Measurements from ENCODE around the gene RAPGEF5.

RAPGEF5 gene

GRCh38 chr7:22123139-22123538 is 233.8 kb downstream of the RAPGEF5 start:
- Mint-ChIP-seq H3K4me1 (peaks cover 6 to 9% of the 10 kb centered on the region in 2 donors), H3K9me3 (no peaks in the 10 kb centered on the region), H3K4me3 (no peak overlapping the region), H3K36me3 (no peaks in the 10 kb centered on the region), H3K27me3 (no peaks in the 10 kb centered on the region), H3K27ac (no peak overlapping the region)
- ATAC-seq (replicated peaks) (no peak), DNase-seq (no peak)

GRCh38 chr7:22121702-22122474 is 235.1 kb downstream of the RAPGEF5 start:
- H3K27ac Mint-ChIP-seq, result peak overlapping the region; percentile 62
- H3K27me3 Mint-ChIP-seq, result no peaks in the 10 kb centered on the region
- no peak for DNase-seq
- no peaks in the 10 kb centered on the region for H3K36me3 Mint-ChIP-seq
- peak; percentile 38 to 82 for ATAC-seq (replicated peaks)
- no peaks in the 10 kb centered on the region for H3K9me3 Mint-ChIP-seq
- peaks cover 9 to 13% of the 10 kb centered on the region in 2 donors for H3K4me1 Mint-ChIP-seq
- peak overlapping the region; percentile 12 to 49 for H3K4me3 Mint-ChIP-seq

- no peak overlapping the region for H3K4me3 Mint-ChIP-seq
- H3K27me3 Mint-ChIP-seq, result no peaks in the 10 kb centered on the region
- DNase-seq (no peak), ATAC-seq (replicated peaks) (no peak)
- no peaks in the 10 kb centered on the region for H3K9me3 Mint-ChIP-seq
- H3K36me3 Mint-ChIP-seq, result no peaks in the 10 kb centered on the region
- H3K27ac Mint-ChIP-seq, result no peak overlapping the region
- H3K4me1 Mint-ChIP-seq, result peaks cover 9 to 13% of the 10 kb centered on the region in 2 donors
Measured at GRCh38 chr7:22120391-22121053, 236.4 kb downstream of the RAPGEF5 start.

- Mint-ChIP-seq H3K9me3 (no peaks in the 10 kb centered on the region), H3K36me3 (no peaks in the 10 kb centered on the region), H3K4me1 (peaks cover 8 to 11% of the 10 kb centered on the region in 2 donors), H3K27ac (no peak overlapping the region), H3K27me3 (no peaks in the 10 kb centered on the region), H3K4me3 (no peak overlapping the region)
- ATAC-seq (replicated peaks) (peak in 1 of 2 donors; percentile 54), DNase-seq (no peak)
Measured at GRCh38 chr7:22117222-22117621, 239.7 kb downstream of the RAPGEF5 start.

GRCh38 chr7:22116451-22117030 is 240.4 kb downstream of the RAPGEF5 start:
- DNase-seq, result no peak

GRCh38 chr7:22115689-22116088 is 241.3 kb downstream of the RAPGEF5 start:
- Mint-ChIP-seq H3K4me3 (no peak overlapping the region), H3K4me1 (peaks cover 3 to 5% of the 10 kb centered on the region in 2 donors), H3K36me3 (no peaks in the 10 kb centered on the region), H3K9me3 (no peaks in the 10 kb centered on the region), H3K27me3 (no peaks in the 10 kb centered on the region), H3K27ac (no peak overlapping the region)
- DNase-seq, result no peak
- no peak for ATAC-seq (replicated peaks)

More at GRCh38 chr7:22116451-22117030, 240.4 kb downstream of the RAPGEF5 start:
- Mint-ChIP-seq H3K9me3 (no peaks in the 10 kb centered on the region), H3K4me1 (peaks cover 3 to 5% of the 10 kb centered on the region in 2 donors), H3K4me3 (no peak overlapping the region), H3K27me3 (no peaks in the 10 kb centered on the region), H3K27ac (no peak overlapping the region), H3K36me3 (no peaks in the 10 kb centered on the region)
- no peak for ATAC-seq (replicated peaks)

GRCh38 chr7:22114440-22114981 is 242.4 kb downstream of the RAPGEF5 start:
- no peaks in the 10 kb centered on the region for H3K27me3 Mint-ChIP-seq
- DNase-seq, result no peak
- no peaks in the 10 kb centered on the region for H3K36me3 Mint-ChIP-seq
- no peak overlapping the region for H3K27ac Mint-ChIP-seq
- ATAC-seq (replicated peaks), result no peak
- H3K4me1 Mint-ChIP-seq, result peaks cover 3 to 5% of the 10 kb centered on the region in 2 donors
- no peaks in the 10 kb centered on the region for H3K9me3 Mint-ChIP-seq
- H3K4me3 Mint-ChIP-seq, result no peak overlapping the region

GRCh38 chr7:22113041-22113440 is 243.9 kb downstream of the RAPGEF5 start:
- Mint-ChIP-seq H3K27me3 (no peaks in the 10 kb centered on the region), H3K4me3 (no peak overlapping the region), H3K36me3 (no peaks in the 10 kb centered on the region), H3K27ac (no peak overlapping the region), H3K4me1 (peaks cover 3 to 5% of the 10 kb centered on the region in 2 donors), H3K9me3 (no peaks in the 10 kb centered on the region)
- ATAC-seq (replicated peaks) (no peak), DNase-seq (no peak)

- no peak overlapping the region for H3K4me3 Mint-ChIP-seq
- no peak overlapping the region for H3K27ac Mint-ChIP-seq
- no peaks in the 10 kb centered on the region for H3K27me3 Mint-ChIP-seq
- no peaks in the 10 kb centered on the region for H3K4me1 Mint-ChIP-seq
- no peaks in the 10 kb centered on the region for H3K36me3 Mint-ChIP-seq
- ATAC-seq (replicated peaks) (no peak), DNase-seq (no peak)
- no peaks in the 10 kb centered on the region for H3K9me3 Mint-ChIP-seq
Measured at GRCh38 chr7:22111661-22112060, 245.3 kb downstream of the RAPGEF5 start.

GRCh38 chr7:22110881-22111280 is 246.1 kb downstream of the RAPGEF5 start:
- H3K36me3 Mint-ChIP-seq, result no peaks in the 10 kb centered on the region
- no peaks in the 10 kb centered on the region for H3K4me1 Mint-ChIP-seq
- DNase-seq (no peak), ATAC-seq (replicated peaks) (no peak)
- H3K27ac Mint-ChIP-seq, result no peak overlapping the region
- H3K27me3 Mint-ChIP-seq, result no peaks in the 10 kb centered on the region
- no peaks in the 10 kb centered on the region for H3K9me3 Mint-ChIP-seq
- no peak overlapping the region for H3K4me3 Mint-ChIP-seq

- H3K36me3 Mint-ChIP-seq, result no peaks in the 10 kb centered on the region
- DNase-seq (peak; percentile 48), ATAC-seq (replicated peaks) (peak; percentile 88 to 94)
- H3K27ac Mint-ChIP-seq, result no peak overlapping the region
- H3K9me3 Mint-ChIP-seq, result no peaks in the 10 kb centered on the region
- no peaks in the 10 kb centered on the region for H3K4me1 Mint-ChIP-seq
- H3K27me3 Mint-ChIP-seq, result no peaks in the 10 kb centered on the region
- no peak overlapping the region for H3K4me3 Mint-ChIP-seq
Measured at GRCh38 chr7:22110227-22110839, 246.6 kb downstream of the RAPGEF5 start.

GRCh38 chr7:22109761-22110160 is 247.2 kb downstream of the RAPGEF5 start:
- H3K9me3 Mint-ChIP-seq, result no peaks in the 10 kb centered on the region
- no peak overlapping the region for H3K4me3 Mint-ChIP-seq
- H3K36me3 Mint-ChIP-seq, result no peaks in the 10 kb centered on the region
- H3K27ac Mint-ChIP-seq, result no peak overlapping the region
- no peaks in the 10 kb centered on the region for H3K4me1 Mint-ChIP-seq
- DNase-seq, result no peak
- H3K27me3 Mint-ChIP-seq, result no peaks in the 10 kb centered on the region
- peak; percentile 58 for ATAC-seq (replicated peaks)

- Mint-ChIP-seq H3K4me1 (peaks cover 3 to 4% of the 10 kb centered on the region in 2 donors), H3K9me3 (no peaks in the 10 kb centered on the region), H3K27me3 (peaks cover 4% of the 10 kb centered on the region in 2 donors), H3K4me3 (no peak overlapping the region), H3K27ac (no peak overlapping the region), H3K36me3 (no peaks in the 10 kb centered on the region)
- no peak for DNase-seq
- no peak for ATAC-seq (replicated peaks)
Measured at GRCh38 chr7:22108151-22108845, 248.7 kb downstream of the RAPGEF5 start.

- peaks cover 4 to 6% of the 10 kb centered on the region in 2 donors for H3K4me1 Mint-ChIP-seq
- no peak overlapping the region for H3K4me3 Mint-ChIP-seq
- DNase-seq (no peak), ATAC-seq (replicated peaks) (no peak)
- H3K9me3 Mint-ChIP-seq, result no peaks in the 10 kb centered on the region
- H3K36me3 Mint-ChIP-seq, result no peaks in the 10 kb centered on the region
- H3K27ac Mint-ChIP-seq, result no peak overlapping the region
- peaks cover 22 to 28% of the 10 kb centered on the region in 2 donors for H3K27me3 Mint-ChIP-seq
Measured at GRCh38 chr7:22105550-22105949, 251.4 kb downstream of the RAPGEF5 start.

Measured in stimulated activated naive B cell treated with anti-CD40 and anti-IgM and Interleukin-4, amounts not matched to agents 10 μg/mL and 1 μg/mL and 100 μg/mL, for 72 hours (primary cell).